ENCODE measurements around the gene MS4A18. TPM values are rescaled to one million over a fixed set of nuclear protein-coding genes. Genes with fewer than 3 reads are reported as not detected.
"Not testable (repeated sequence)": the region's sequence is repeated elsewhere in the genome, so short reads cannot be mapped to it uniquely, and the experiment has no call there.

Gene MS4A18
- total and polyA plus RNA-seq, 8 donors: not detected

- DNase-seq: no peak
- ATAC-seq: no peak
- H3K9me3 ChIP-seq: no peaks in the 10 kb centered on the region
- no peak for FAIRE-seq
- no peak overlapping the region for H3K27ac ChIP-seq
- intact Hi-C loops (cut with DNase I): loop anchor here in 1 of 3 donors (10.0 kb wide), 1 partner anchor 53 kb away; no protein-coding TSS in a partner anchor
- TF ChIP-seq, protein P1, sequence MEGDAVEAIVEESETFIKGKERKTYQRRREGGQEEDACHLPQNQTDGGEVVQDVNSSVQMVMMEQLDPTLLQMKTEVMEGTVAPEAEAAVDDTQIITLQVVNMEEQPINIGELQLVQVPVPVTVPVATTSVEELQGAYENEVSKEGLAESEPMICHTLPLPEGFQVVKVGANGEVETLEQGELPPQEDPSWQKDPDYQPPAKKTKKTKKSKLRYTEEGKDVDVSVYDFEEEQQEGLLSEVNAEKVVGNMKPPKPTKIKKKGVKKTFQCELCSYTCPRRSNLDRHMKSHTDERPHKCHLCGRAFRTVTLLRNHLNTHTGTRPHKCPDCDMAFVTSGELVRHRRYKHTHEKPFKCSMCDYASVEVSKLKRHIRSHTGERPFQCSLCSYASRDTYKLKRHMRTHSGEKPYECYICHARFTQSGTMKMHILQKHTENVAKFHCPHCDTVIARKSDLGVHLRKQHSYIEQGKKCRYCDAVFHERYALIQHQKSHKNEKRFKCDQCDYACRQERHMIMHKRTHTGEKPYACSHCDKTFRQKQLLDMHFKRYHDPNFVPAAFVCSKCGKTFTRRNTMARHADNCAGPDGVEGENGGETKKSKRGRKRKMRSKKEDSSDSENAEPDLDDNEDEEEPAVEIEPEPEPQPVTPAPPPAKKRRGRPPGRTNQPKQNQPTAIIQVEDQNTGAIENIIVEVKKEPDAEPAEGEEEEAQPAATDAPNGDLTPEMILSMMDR (IDR thresholded peaks at IDR 0.05): no peak
- no peaks in the 10 kb centered on the region for H3K27me3 ChIP-seq
- whole genome bisulfite sequencing, 2 donors: 72 to 84% methylated on average over 19 of the region's 19 CpGs
- H3K4me3 ChIP-seq: no peak overlapping the region
- no peaks in the 10 kb centered on the region for H3K36me3 ChIP-seq
- peaks cover 0 to 9% (median 3%) of the 10 kb centered on the region in 3 donors for H3K4me1 ChIP-seq
These were observed 32.8 kb downstream of the MS4A18 start for GRCh38 chr11:60757231-60757800.

DNA sequence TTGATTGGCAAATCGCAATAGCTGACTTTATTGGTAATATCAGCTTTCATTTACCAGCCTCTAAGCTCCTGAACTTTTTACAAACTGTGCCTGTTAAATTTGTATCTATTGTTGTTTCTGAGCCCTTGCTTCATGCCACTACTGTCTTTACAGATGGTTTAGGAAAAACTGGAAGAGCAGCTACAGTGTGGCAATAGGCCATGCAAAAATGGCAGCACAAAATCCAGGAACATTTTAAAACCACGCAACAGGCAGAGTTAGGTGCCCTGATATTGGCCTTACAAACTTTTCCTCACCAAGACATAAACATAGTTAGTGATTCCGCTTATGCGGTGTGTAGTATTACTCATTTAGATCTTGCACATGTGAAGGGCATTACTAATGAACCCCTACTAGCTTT, 34.2 kb downstream of the MS4A18 start:
- not testable (repeated sequence) for H3K9me3 ChIP-seq

DNA sequence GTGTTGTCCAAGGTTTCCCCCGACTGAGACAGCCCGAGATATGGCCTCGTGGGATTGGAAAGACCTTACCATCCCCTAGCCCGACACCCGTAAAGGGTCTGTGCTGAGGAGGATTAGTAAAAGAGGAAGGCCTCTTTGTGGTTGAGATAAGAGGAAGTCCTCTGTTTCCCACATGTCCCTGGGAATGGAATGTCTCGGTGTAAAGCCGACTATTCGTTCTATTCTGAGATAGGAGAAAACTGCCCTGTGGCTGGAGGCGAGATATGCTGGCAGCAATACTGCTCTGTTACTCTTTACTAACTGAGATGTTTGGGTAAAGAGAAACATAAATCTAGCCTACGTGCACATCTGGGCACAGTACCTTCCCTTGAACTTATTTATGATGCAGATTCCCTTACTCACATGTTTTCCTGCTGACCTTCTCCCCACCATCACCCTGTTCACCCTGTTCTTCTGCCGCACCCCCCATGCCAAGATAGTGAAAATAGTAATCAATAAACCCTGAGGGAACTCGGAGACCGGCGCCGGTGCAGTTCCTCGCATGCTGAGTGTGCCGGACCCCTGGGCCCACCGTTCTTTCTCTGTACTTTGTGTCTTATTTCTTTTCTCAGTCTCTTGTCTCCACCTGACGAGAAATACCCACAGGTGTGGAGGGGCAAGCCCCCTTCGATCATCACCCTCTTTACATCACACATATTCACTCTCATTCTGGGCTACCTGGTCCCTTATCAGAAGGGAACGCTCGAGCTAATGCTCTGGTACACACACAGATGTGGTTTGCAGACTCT, 35.1 kb downstream of the MS4A18 start:
- peaks cover 0 to 14% (median 3%) of the 10 kb centered on the region in 3 donors for H3K4me1 ChIP-seq
- not testable (repeated sequence) for H3K27me3 ChIP-seq, H3K36me3 ChIP-seq, ATAC-seq, H3K4me3 ChIP-seq, DNase-seq, H3K27ac ChIP-seq, FAIRE-seq, H3K9me3 ChIP-seq
- intact Hi-C loops (cut with DNase I): loop anchor here in 1 of 3 donors (10.0 kb wide), 1 partner anchor 55 kb away; no protein-coding TSS in a partner anchor
- WGBS, 2 donors: 67 to 72% methylated on average over 22 of the region's 22 CpGs

More for the DNA sequence above, 34.2 kb downstream of the MS4A18 start:
- not testable (repeated sequence) for H3K4me3 ChIP-seq, H3K27ac ChIP-seq, ATAC-seq, DNase-seq, H3K27me3 ChIP-seq, H3K36me3 ChIP-seq, FAIRE-seq
- peaks cover 0 to 14% (median 3%) of the 10 kb centered on the region in 3 donors for H3K4me1 ChIP-seq
- 93 to 94% methylated on average over 4 of the region's 4 CpGs for WGBS, 2 donors
- intact Hi-C loops (cut with DNase I): loop anchor here in 1 of 3 donors (10.0 kb wide), 1 partner anchor 54 kb away; no protein-coding TSS in a partner anchor

DNA sequence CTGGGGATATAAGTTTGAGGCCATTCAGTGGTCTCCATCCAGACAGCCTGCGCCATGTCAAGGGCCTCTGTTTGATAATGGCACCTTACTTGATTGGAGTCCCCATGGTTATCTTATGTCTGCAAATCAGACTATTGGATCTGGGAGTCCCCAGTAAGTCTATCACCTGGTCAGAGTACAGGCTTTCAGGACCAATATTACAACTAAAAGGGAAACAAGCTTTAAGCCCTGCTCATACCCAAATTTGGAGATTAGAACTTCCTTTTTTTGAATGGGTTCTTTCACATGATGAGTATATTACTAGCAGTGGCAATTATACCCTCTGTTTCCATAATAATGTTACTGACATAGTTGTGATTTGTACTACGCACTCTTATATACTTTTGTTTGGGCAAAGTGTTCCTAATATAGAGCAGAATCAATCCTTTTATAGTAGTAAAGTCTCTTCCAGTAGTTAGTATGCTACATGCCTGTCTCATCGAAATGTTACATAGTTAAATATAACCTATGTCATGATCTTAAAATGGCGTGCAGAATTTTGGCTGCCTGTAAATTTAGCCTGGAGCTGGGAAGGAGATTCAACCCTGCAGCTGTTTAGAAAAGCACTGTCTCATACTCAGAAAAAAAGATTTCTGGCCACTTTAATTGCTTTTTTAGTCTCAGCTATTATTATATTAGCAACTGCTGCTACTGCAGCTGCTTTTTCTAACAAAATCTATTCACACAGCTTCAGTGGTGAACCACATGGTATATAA, 37.1 kb downstream of the MS4A18 start:
- no peak for FAIRE-seq
- ATAC-seq: no peak
- intact Hi-C loops (cut with DNase I): no loop called here
- peaks cover 0 to 8% (median 0%) of the 10 kb centered on the region in 3 donors for H3K4me1 ChIP-seq
- H3K27me3 ChIP-seq: no peaks in the 10 kb centered on the region
- H3K36me3 ChIP-seq: no peaks in the 10 kb centered on the region
- no peaks in the 10 kb centered on the region for H3K9me3 ChIP-seq
- no peak overlapping the region for H3K27ac ChIP-seq
- WGBS, 2 donors: 77 to 81% methylated on average over 4 of the region's 4 CpGs
- no peak for DNase-seq
- TF ChIP-seq, protein P1 (IDR thresholded peaks at IDR 0.05): no peak
- H3K4me3 ChIP-seq: no peak overlapping the region

DNA sequence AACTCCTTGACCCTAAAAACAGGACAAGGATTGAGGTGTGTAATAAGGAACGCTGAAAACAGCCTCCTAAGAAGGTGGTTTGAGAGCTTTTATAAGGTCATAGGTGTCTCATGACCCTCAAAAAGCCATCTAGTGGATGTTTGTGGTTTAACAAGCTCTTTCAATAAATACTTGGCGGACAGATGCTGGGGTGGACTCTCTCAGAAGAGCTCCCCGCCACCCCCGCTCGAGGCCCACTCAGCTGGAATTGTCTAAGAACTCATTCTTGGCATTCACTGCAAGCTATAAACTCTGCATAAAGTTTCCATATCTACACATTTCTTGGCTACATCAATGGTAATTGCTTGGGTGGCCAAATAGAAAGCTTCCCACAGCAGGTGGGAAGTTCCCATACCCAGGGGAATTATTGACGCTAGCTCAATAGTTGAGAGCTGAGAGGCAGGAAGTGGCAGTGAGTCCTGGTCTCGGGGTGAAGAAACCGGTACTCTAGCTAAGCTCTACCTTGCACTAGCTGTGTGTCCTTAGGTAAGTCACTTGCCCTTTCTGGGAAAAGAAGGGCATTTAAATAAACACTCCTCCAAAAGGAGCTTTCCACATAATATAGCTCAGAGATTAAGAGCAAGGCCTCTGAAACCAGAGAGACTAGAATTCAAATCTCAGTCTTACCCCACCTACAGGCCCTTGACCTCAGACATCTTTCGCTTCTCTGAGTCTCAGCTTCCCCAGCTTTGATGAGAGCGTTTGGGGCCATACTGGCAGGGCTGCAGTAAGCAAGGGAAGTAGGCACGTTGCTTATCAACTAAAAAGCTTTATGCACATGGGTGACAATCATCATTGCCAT, 38.6 kb downstream of the MS4A18 start:
- TF ChIP-seq, protein P1 (IDR thresholded peaks at IDR 0.05): peak in 2 of 4 donors; percentile 20 to 34
- peak; percentile 86 to 94 (median 90) for ATAC-seq
- Histone ChIP-seq H3K9me3 (no peaks in the 10 kb centered on the region), H3K4me3 (no peak overlapping the region), H3K27me3 (no peaks in the 10 kb centered on the region), H3K4me1 (peaks cover 0 to 8% (median 0%) of the 10 kb centered on the region in 3 donors), H3K36me3 (no peaks in the 10 kb centered on the region), H3K27ac (peak overlapping the region in 3 of 4 donors; percentile 15 to 55 (median 19))
- DNase-seq: peak in 4 of 6 donors; percentile 41 to 76 (median 57)
- WGBS, 2 donors: 38% methylated on average over 11 of the region's 11 CpGs
- no peak for FAIRE-seq
- intact Hi-C loops (cut with DNase I): no loop called here
